SW 1271 (cell line): ENCODE measurements around the gene TRIM64.
"Not testable (repeated sequence)": the region's sequence is repeated elsewhere in the genome, so short reads cannot be mapped to it uniquely, and the experiment has no call there.

Source experiments
- DNase-seq, 2 experiments: peaks; one replicate each; lab custom pipeline; 2025; lab: John Stamatoyannopoulos, UW

TRIM64 gene

GRCh38 chr11:89965737-89966136, at the start of gene TRIM64:
Gene TRIM64 (plus strand): TSS chr11:89966037. CDS start chr11:89968504, 2,467 bp downstream.
- DNase-seq = not testable (repeated sequence)

- DNase-seq = no peak
These were observed 43.6 kb upstream of the TRIM64 start, which contains the start of gene TRIM49D1 for GRCh38 chr11:89922195-89922660. Gene TRIM49D1 (minus strand): TSS chr11:89922245. CDS start chr11:89917710, 4,535 bp downstream.

- not testable (repeated sequence) for DNase-seq
These were observed 42.1 kb upstream of the TRIM64 start, which contains the start of gene TRIM49D2 for GRCh38 chr11:89923764-89924163. Gene TRIM49D2 (plus strand): TSS chr11:89924064. CDS start chr11:89926762, 2,698 bp downstream.

- DNase-seq = not testable (repeated sequence)
These were observed 5.0 kb upstream of the TRIM64 start for GRCh38 chr11:89960833-89961232.
